PC-9 (cell line): Measurements from ENCODE around the gene AADACL3. TPM values are rescaled to one million over a fixed set of nuclear protein-coding genes. Genes with fewer than 3 reads are reported as not detected.

Experiments
- BruUV-seq: library from RNA; stranded (reverse); fragments of 400-500 nt; replicated peaks from 2 replicates; lab custom pipeline; 2021; lab: Mats Ljungman, UMichigan
- CTCF ChIA-PET: fragments of 300-600 bp; sonication (Branson Sonifier 250); formaldehyde crosslinking; loops from one replicate; lab custom pipeline; 2022; ENCODE audit warnings: antibody characterized with exemption; lab: Charles Lee
- POLR2A ChIA-PET: fragments of 300-600 bp; sonication (Branson Sonifier 250); formaldehyde crosslinking; loops from one replicate; lab custom pipeline; 2022; ENCODE audit warnings: antibody characterized with exemption; ENCODE audit not compliant: unreplicated experiment; lab: Charles Lee
- DNase-seq, 2 experiments: peaks; one replicate each; pipeline versions ENCODE4 v3.0.0 to v3.0.0-alpha.2; 2015 to 2022; ENCODE audit warnings: mixed read lengths in 1 of 2
- H2AFZ ChIP-seq: fragments of 200-600 bp; sonication (generic); 2 replicates; pipeline ENCODE4 v1.8.1; 2017; ENCODE audit warnings: antibody characterized with exemption
- H3F3A ChIP-seq: fragments of 200-600 bp; sonication (generic); 2 replicates; pipeline ENCODE4 v1.8.1; 2017; ENCODE audit warnings: antibody characterized with exemption, mild to moderate bottlenecking, low read depth; ENCODE audit not compliant: insufficient read depth
- H3K27ac ChIP-seq: fragments of 200-600 bp; sonication (generic); 2 replicates; pipeline ENCODE4 v1.6.1; 2016; ENCODE audit warnings: mixed run types
- H3K27me3 ChIP-seq: fragments of 200-600 bp; sonication (generic); 2 replicates; pipeline ENCODE4 v1.6.1; 2016; ENCODE audit warnings: low read depth, mixed run types; ENCODE audit not compliant: insufficient read depth
- H3K36me3 ChIP-seq: fragments of 200-600 bp; sonication (generic); 2 replicates; pipeline ENCODE4 v1.6.1; 2016; ENCODE audit warnings: low read depth, mixed run types
- H3K4me1 ChIP-seq: fragments of 200-600 bp; sonication (generic); replicated peaks from 2 replicates; pipeline ENCODE4 v1.6.1; 2016; ENCODE audit warnings: mixed run types; ENCODE audit not compliant: insufficient read depth
- H3K4me2 ChIP-seq: fragments of 200-600 bp; sonication (generic); 2 replicates; pipeline ENCODE4 v1.6.1; 2017; ENCODE audit warnings: mixed run types
- H3K4me3 ChIP-seq: fragments of 200-600 bp; sonication (generic); 2 replicates; pipeline ENCODE4 v1.6.1; 2016; ENCODE audit warnings: mixed run types
- H3K79me2 ChIP-seq: fragments of 200-600 bp; sonication (generic); 2 replicates; pipeline ENCODE4 v1.6.1; 2017; ENCODE audit warnings: low read depth, mixed run types
- H3K9me2 ChIP-seq: fragments of 200-600 bp; sonication (generic); 2 replicates; pipeline ENCODE4 v1.8.1; 2017; ENCODE audit warnings: mild to moderate bottlenecking; ENCODE audit not compliant: insufficient read depth
- H3K9me3 ChIP-seq: fragments of 200-600 bp; sonication (generic); 2 replicates; pipeline ENCODE4 v1.8.1; 2016; ENCODE audit warnings: low read depth; ENCODE audit not compliant: insufficient read depth
- H4K20me1 ChIP-seq: fragments of 200-600 bp; sonication (generic); 2 replicates; pipeline ENCODE4 v1.8.1; 2017; ENCODE audit not compliant: insufficient read depth
- EZH2 ChIP-seq: fragments of 200-600 bp; sonication (generic); IDR thresholded peaks from 2 replicates; pipeline ENCODE4 v1.8.0; 2017; ENCODE audit warnings: antibody characterized with exemption, low read depth
- intact Hi-C: fragments of 100-400 bp; cut with micrococcal nuclease; formaldehyde crosslinking; loops from one replicate; pipeline ENCODE4 v1.10.0; 2022; ENCODE audit not compliant: unreplicated experiment
- total RNA-seq: library from RNA; stranded (reverse); gene quantifications from 2 replicates; pipeline ENCODE4 v1.2.3, GENCODE V29; 2021
- TF ChIP-seq, protein P1 (sequence below): fragments of 200-600 bp; sonication (generic); conservative IDR thresholded peaks from 2 replicates; pipeline ENCODE4 v1.6.1; 2017; ENCODE audit warnings: mixed run types, antibody characterized with exemption, mild to moderate bottlenecking, moderate library complexity

The AADACL3 gene
- total RNA-seq, 1 experiment from 2014 or later: not detected

GRCh38 chr1:12739613-12740012 is 23.7 kb downstream of the AADACL3 start:
- POLR2A ChIA-PET: no interaction called here
- no TSS peak for BruUV-seq
- Histone ChIP-seq H3F3A (no peaks in the 10 kb centered on the region), H3K36me3 (no peaks in the 10 kb centered on the region), H3K4me1 (no peaks in the 10 kb centered on the region), H3K4me3 (no peak overlapping the region), H3K4me2 (no peak overlapping the region), H3K27ac (no peak overlapping the region), H3K9me3 (no peaks in the 10 kb centered on the region), H3K9me2 (no peaks in the 10 kb centered on the region), H3K27me3 (peaks cover 9% of the 10 kb centered on the region; the same call in 1 of the 2 replicates), H2AFZ (no peak overlapping the region), H4K20me1 (no peaks in the 10 kb centered on the region), H3K79me2 (no peaks in the 10 kb centered on the region)
- TF ChIP-seq EZH2: no peak
- TF ChIP-seq, protein P1, sequence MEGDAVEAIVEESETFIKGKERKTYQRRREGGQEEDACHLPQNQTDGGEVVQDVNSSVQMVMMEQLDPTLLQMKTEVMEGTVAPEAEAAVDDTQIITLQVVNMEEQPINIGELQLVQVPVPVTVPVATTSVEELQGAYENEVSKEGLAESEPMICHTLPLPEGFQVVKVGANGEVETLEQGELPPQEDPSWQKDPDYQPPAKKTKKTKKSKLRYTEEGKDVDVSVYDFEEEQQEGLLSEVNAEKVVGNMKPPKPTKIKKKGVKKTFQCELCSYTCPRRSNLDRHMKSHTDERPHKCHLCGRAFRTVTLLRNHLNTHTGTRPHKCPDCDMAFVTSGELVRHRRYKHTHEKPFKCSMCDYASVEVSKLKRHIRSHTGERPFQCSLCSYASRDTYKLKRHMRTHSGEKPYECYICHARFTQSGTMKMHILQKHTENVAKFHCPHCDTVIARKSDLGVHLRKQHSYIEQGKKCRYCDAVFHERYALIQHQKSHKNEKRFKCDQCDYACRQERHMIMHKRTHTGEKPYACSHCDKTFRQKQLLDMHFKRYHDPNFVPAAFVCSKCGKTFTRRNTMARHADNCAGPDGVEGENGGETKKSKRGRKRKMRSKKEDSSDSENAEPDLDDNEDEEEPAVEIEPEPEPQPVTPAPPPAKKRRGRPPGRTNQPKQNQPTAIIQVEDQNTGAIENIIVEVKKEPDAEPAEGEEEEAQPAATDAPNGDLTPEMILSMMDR: no peak
- intact Hi-C loops: no loop called here
- no peak for DNase-seq
- CTCF ChIA-PET: no interaction called here

GRCh38 chr1:12741946-12742345 is 26.0 kb downstream of the AADACL3 start:
- H2AFZ ChIP-seq: no peak overlapping the region
- intact Hi-C loops: no loop called here
- no peaks in the 10 kb centered on the region for H3K4me1 ChIP-seq
- no TSS peak for BruUV-seq
- TF ChIP-seq EZH2: no peak
- TF ChIP-seq, protein P1: no peak
- no peaks in the 10 kb centered on the region for H3K9me2 ChIP-seq
- no peak overlapping the region for H3K4me2 ChIP-seq
- H3K27ac ChIP-seq: no peak overlapping the region
- no peaks in the 10 kb centered on the region for H4K20me1 ChIP-seq
- no peaks in the 10 kb centered on the region for H3K9me3 ChIP-seq
- no peak overlapping the region for H3K4me3 ChIP-seq
- CTCF ChIA-PET: interaction anchor here (0.6 kb wide), 1 partner anchor 55 kb away, joined by 4 read pairs; no protein-coding TSS in a partner anchor
- H3K36me3 ChIP-seq: no peaks in the 10 kb centered on the region
- no peaks in the 10 kb centered on the region for H3K79me2 ChIP-seq
- H3K27me3 ChIP-seq: peaks cover 12% of the 10 kb centered on the region; the same call in 1 of the 2 replicates
- DNase-seq: no peak
- no peaks in the 10 kb centered on the region for H3F3A ChIP-seq
- POLR2A ChIA-PET: no interaction called here

DNA sequence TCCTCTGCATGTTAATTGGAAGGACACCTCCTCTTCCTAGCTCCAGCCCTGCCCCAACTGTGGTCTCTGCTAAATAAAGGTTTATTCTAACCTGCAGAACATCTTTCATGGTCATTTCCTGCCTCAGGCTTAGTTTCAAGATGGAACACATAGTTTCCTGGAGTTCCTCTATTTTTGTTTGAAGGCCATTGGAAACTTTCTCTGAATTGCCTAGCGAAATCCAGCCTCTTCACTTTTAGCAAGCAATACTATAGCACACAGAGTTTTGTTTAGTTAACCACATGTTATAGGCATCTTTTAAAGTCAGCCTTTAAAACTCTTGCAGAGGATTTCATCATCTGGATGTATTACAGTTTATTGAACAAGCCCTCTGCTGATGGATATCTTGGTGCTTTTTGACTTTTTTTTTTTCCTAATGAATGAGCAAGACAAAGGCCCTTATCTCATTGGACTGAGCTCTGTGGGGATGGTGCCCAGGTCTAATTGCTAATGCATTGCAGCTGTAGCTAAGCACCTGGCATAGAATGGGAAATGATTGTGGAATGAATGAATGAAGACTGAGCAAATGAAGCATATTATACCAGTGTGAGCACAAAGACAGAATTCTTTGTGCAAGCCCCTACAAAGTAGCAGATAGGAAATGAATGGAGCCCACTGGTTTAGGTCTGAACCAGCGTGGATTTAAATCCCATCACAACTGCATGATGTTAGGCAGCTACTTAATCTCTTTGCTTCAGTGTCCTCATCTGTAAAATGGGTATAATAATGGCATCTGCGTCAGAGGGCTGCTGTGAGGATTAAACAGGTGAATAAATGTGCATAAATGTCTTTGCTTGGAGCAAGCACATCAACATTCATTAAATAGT is 29.4 kb downstream of the AADACL3 start:
- H3K4me2 ChIP-seq: no peak overlapping the region
- no peaks in the 10 kb centered on the region for H3K79me2 ChIP-seq
- no TSS peak for BruUV-seq
- no peaks in the 10 kb centered on the region for H3K9me3 ChIP-seq
- no peak for DNase-seq
- H3K9me2 ChIP-seq: no peaks in the 10 kb centered on the region
- no peaks in the 10 kb centered on the region for H3K4me1 ChIP-seq
- no peaks in the 10 kb centered on the region for H3K36me3 ChIP-seq
- no peak overlapping the region for H3K4me3 ChIP-seq
- TF ChIP-seq EZH2: no peak
- TF ChIP-seq, protein P1: no peak
- H2AFZ ChIP-seq: no peak overlapping the region
- H3K27ac ChIP-seq: no peak overlapping the region
- intact Hi-C loops: no loop called here
- no peaks in the 10 kb centered on the region for H4K20me1 ChIP-seq
- peaks cover 4% of the 10 kb centered on the region; the same call in 1 of the 2 replicates for H3K27me3 ChIP-seq
- ChIA-PET CTCF (no interaction called here), POLR2A (no interaction called here)
- H3F3A ChIP-seq: no peaks in the 10 kb centered on the region
